Suppressor macrophage treated with lipopolysaccharide for 4 hours (primary cell): ENCODE results near the gene CSRP3.

Experiments used
- DNase-seq: peaks from one replicate; pipeline ENCODE4 v3.0.0-alpha.2; 2020

Gene CSRP3

DNA sequence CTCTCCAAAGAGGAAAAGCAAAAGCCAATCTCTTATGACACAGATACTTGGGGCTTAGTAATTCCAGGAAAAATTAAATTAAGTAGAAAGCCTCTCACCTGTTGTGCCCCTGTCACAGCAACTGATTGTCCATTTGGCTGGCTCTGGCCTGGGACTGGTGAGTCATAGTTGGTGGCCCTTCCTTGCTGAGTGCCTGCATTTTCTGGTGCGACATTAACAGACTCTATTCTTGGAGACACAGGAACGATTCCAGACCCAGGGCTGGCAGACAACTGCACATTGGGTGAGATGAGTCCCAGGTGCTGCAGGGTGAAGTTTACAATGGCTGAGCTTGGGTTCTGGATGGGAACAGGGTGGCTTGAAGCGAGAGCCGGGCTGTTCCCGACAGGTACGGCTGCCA lies 23.3 kb upstream of the CSRP3 start:
- no peak for DNase-seq

DNA sequence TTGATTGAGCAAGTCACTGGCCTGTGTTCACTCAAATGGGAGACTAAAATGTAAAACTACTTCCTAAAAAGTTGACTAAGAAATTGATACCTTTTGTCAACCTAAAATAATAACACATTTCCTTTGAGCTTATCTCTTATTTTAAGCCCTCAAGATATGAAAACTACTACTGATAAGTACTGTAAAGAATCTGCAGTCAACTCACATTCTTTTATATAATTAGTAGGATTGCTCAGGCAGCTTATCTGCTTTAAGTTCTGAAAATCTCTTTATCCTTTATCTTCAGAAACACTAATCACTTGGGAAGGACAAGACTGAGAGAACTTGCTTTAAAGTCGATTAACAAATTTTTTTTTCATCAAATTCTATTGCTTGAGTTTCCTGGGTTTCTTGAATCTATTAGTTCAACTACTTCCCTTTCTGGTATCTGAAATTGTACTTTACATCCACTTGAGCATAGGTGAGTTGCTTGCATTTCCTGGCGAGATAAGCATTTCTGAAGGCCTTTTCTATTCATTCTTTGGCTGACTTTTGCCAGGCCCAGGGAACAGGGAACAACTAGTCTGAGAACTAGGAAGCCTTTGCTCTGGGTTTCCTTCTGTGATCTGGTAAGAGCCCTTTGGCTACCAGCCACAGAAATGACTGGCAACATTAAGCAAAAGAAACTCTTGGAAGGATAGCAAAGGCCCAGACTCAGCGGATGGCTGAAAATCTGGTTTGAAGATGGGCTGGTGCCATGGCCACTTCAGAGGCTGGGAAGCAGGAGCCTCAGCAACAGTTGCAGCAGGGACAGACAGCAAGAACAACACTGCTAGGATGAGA lies 19.3 kb upstream of the CSRP3 start:
- no peak for DNase-seq

DNA sequence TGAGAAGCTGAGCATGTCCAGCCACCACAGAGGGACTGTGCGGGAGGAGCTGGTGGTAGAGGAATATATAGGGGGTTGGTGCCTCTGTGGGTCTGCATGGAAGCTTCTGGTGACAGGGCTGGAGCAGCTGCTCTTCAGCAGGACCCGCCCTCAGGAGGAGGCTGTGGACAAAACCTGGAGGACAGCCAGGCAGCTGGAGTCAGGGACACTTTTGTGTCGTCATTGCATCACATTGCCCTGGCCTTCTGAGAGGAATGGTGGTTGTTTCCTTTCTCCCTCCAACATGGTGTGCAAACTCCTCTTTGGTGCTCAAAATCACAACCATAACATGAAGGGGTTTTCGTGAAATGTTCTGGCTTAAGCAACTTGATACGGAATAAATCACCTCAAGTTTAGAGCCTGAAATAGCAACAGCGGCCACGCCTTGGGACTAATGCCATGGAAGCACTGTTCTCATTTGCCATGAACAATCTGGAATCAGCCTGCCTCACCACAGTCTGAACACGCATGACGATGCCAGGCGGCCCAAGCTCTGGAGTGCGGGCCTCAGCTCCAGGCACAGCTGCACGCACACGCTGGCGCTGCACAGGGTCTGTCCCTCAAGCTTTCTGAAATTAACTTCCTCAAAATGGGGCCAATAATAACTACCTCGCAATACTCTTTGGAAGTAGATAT lies 17.1 kb upstream of the CSRP3 start:
- DNase-seq = no peak

DNA sequence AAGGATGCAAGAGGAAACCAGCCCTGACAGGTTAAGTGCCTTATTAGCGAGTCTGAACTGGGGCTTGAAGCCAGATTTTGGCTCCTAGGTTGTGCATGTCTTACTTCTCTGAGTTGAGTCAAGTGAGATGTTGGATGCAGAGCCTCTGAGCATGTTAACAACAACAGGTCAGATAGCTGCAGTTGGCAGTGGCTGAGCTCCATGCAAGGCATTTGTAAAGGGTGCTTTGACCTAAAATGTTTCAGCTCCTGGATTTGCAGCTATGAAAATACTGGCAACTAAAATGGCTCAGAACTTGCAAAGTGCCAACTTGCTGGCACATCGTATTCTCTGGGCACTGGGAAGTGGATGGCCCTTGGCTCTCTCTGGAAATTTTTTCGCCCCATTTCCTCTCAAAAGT lies 16.4 kb upstream of the CSRP3 start:
- DNase-seq = no peak

DNA sequence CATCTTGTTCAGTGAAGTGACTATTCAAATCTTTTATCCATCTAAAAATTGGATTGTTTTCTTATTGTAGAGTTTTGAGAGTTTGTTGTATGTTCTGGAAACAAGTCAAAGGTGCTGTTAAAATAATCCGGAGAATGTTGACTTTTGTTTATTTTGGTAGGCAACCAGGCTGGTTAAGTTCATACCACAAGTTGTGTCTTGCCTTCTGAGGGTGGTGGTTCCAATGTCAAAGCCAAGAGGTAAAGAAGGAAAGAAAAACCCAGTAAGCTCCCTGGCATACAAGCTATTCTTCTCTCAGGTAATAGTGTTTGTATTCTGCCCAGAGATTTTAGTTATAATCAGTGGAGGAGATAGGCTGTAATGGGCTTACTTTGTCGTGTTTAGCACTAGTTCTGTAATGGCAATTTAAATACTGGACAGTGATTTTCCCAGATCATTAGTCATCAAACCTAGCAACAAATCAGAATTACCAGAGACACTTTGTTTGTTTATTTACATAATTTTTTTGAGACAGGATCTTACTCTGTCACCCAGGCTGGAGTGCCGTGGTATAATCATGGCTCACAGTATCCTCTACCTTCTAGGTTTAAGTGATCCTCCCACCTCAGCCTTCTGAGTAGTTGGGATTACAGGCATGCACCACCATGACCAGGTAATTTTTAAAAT lies 15.1 kb upstream of the CSRP3 start:
- DNase-seq = no peak

DNA sequence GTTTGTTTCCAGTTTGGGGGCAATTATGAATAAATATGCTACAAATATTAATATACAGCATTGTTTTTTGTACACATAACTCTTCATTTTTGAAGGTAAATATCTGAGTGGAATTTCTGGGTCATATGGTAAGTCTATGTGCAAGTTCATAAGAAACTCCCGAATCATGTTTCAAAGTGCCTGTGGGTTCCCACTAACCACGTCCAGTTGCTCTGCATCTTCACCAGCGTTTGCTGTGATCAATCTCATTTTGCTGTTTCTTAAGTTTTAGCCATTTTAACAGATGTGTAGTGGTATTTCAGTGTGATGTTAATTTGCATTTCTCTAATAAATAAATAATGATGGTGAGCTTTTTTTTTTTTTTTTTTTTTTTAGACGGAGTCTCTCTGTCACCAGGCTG lies 14.2 kb upstream of the CSRP3 start:
- DNase-seq = no peak

DNA sequence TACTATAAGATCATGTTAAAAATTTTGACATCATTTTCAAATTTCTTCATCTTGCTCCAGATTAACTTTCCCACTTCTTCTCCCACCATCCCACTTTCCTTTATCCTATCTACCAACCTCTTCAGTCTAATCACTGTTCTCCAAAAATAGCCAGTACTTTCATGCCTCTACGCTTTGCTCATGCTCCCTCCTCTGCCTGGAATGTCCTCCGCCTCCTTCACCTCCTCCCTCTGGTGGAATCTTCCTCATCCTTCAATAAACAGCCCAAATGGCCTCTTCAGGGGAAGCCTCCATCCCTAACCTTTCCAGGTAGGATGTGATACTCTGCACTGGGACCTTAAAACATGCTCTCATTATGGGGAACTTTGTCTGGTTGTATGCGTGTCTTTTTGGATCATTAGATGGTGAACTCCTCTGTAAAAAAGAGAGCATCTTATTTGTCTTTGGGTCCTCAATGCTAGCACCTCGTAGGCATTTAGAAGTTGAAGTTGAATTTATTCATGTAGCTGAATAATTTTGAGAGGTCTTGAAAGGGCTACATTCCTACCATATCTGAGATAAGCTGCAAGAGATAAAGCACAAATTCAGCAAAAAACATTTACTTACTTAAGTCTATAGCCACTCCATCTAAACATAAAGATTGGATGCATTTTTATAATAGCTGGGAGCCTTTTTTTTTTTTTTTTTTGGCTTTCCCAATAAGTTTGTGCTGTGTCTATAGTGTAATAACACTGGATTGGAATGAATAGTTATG lies 8.0 kb upstream of the CSRP3 start:
- DNase-seq = no peak

DNA sequence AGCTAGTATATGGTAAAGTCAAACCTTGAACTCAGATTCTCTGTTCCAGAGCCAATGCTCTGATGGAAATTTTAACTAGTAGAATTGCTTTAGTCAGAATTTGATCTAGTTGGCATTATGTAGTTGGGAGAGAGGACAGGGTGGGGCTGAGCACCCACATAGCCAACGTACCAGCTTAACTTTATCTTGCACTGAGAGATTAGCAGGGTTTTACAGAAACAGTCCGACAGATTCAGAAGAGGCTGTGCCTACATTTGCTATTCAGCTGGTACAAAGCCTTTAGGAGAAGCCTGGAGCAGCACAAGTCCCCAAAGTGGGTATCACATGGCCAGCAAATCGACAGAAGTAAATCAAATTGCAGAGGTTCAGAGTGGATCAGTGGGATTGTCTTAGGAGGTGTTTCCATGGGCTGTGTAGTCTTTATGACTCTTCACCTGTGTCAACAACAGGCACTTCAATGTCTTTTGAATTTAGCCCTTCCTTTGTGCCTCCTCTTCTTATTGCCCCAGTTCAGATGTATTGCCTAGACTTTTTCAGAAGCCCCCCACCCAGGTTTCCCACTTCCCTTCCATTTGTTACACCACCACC lies 7.3 kb upstream of the CSRP3 start:
- DNase-seq = no peak

DNA sequence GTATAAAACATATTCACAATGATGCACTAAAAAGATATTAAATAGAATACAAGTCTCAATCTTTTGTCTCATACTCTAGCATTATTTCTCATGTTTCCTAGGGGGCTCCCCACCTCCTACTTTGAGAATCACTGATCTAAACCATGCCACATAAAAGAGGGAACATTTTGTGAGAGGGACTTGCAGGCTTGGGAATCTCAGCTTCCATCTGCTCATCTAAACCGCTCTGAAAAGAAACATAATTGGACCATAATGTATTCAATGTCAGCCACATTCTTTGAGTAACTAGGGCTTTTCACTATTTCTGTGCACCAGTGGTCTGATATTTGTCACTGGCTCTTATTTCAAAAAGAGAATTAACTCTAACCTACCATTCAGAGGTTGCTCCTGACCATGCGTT lies 6.4 kb upstream of the CSRP3 start:
- DNase-seq = no peak

DNA sequence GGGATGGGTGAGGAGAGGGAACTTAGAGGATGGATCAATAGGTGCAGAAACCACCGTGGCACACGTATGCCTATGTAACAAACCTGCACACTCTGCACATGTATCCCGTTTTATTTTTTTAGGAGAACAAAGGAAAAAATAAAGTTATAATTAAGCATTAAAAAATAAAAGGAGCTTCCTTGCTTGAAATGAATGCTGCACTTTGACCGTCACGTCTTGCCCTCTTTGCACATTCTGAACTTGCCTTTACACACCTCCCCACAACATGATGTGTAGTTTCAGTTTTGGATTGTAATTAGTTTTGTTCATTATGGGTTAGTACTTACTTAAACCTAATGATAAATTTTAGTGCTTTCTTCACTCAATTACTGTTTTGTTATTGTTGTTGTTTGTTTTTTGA lies 3.1 kb upstream of the CSRP3 start:
- no peak for DNase-seq

DNA sequence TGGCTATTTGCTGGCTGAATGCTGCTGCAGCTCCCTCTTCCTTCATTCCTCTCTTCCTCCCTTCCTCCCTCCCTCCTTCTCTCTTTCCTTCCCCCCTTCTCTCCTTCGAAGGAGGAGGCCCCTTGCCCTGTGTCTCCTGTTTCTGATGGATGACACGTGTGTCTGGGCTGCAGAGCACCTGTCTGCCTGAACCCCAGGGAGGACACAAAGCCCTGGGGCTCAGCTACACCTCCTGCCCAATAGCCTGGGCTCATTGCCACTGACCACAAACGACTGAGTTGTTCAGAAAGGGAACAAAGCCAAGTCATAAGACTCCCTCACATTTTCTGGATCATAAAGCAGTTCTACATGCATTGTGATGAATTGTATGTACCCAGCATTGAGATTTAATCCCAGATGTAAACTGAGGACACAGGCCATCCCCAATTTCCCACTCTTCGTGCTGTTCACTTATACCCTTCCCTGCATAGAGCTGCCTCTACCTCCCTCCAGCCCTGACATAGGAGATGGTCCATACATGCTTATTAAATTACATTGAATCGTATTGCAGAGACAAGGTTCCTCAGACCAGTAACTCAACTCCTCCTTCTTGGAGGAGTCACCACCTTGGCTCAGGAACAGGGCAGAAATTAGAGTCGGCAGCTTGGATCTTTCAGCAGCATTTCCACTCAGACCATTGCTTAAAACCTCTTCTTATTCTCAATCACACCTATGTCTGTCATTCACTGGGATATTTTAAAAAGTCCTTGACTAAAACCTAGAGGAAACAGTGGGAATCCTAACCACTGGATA lies 1.2 kb downstream of the CSRP3 start:
- DNase-seq = peak; percentile 4

DNA sequence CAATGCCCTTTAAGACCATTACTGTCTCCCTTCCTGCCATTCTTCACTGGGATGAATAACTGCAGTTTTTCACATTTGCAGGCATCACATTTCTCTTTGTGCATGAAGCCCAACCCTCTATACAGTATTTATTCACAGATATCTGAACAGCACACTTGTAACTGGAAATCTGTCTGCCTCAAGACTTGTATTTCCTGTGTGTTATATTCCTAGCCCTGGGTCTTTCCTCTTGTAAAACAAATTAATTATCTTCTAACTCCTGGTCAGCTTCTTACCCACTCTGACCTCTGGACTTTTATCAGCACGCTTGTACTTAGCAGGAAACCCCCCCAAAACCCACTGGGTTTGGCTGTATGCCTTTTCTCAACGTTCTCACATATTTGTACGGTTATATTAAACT lies 2.0 kb downstream of the CSRP3 start:
- DNase-seq = no peak

DNA sequence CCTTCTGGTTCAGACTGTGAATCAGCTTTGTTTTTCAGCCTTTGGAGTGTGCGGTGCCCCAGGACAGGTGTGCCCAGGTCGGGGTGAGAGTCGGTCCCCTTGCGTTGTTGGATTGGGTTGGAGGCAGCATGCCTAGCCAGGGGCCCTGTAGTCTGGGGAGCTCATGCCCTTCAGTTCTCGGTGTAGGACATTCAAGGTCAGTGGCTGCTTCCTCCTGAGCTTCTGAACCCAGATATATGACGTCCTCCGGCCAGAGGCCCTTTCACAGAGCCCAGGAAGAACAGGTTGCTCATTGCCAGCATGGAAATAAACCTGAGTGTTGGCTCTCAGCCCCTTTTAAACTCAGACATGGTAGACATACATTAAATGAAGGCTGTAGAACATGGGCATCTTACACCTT lies 2.7 kb downstream of the CSRP3 start:
- no peak for DNase-seq

DNA sequence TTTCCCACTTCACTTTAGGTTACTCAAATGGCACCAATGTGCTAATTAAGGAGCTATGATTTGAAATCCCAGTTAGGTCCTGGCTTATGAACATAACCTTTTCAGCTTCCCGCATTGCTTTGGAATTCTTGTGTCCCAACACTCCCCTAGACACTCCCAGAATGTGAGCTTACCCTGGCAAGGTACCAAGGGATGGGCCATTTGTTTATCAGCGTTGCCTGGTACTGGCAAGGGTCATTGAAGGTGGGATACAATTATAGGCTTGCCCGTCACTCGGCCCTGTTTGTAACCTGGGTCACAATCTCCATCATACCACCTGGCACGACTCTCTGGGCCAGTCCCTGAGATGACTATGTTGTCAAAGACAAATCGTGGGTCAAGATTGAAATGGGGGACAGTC lies 5.4 kb downstream of the CSRP3 start:
- no peak for DNase-seq

DNA sequence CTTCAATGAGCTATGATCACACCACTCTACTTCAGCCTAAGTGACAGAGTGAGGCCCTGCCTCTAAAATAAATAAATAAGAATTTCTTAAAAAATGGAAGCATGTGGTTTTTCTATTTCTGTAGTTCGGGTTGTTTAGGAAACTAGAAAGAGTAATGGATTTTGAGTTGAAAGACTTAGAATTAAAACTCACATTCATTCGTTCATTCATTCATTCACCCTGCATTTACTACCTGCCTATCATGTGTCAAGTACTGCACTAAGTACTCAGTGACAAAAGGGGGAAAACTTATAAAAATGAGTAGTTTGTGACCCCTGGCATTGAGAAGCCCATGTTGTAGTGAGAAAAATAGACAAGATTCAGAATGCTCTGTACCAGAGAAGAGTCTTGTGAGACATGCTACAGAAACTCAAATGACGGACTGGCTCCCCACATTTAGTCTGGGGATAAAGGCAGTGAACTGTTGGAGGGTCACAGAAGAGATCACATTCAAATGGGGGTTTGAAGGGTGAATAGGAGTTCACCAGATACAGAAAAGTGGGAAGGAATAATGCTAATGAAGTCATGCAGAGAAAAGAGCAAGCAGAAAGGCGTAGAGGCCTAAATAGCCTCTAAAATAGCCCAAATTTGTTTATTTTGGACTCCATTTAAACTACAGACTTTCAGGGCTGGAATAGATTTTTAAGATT lies 7.0 kb downstream of the CSRP3 start:
- DNase-seq = no peak

DNA sequence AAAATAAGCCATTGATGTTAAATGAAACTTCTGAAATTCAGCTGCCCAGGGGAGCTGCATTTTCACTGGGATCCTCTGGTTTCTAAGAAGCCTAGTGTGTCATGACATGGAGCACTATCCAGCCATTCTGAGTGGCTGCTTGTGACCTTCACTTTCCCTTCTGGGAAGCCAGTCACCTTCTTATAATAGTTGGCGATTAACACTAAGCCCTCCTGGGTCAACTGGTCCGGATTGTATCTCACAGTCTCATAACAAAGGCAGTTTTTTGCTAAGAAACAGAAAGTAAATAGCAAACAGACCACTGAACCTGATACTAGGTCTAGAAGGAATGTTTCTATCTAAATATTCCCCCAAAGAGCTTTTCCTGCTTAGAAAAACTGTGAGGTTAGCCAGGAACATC lies 7.9 kb downstream of the CSRP3 start:
- DNase-seq = no peak

DNA sequence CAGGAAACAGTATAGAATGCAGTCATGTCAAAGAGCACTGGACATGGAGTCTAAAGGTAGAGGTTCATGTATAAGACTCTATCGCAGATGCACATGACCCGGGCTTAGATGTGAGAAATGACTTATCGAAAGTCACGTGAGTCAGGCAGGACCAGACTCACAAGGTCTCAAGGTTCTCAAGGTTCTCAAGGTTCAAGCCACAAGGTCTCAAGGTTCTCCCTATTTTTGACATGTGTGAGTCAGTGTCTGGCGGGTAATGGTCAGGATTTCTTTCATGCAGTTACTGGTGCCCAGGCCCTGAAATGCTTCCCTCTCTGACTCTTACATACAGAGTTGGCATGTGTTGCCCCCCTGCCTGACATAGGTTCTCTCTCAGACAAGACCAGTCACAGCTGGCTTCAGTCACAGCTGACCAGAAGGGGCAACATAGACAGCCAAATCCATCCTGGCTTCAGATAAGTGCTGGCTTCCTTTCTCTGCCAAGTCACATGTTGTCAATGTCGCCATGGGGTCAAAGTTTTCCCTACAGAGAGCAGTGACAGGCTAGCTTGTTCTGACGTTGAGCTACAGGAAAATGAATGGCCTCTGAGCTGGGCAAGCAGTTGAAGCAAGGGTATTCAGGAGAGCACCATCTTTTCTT lies 10.1 kb downstream of the CSRP3 start:
- DNase-seq = no peak

DNA sequence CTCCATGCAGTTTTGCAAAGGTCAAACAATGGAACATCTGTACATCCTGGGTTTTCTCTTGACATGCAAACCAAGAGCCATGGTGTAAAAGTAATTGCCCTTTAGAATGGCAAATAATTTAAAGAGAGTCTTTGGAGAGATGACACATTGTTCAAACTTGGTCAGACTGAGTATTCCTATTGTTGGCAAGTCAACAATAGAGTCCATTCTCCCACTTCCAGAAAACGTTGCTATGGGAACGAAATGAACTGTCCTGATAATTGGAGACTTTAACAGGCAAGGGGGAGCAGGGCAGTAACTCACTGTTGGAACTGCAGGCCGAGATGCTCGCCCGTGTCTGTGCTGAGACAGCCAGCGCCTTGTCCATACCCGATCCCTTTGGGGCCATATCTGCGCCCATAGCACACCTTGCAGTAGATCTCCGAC lies 13.9 kb downstream of the CSRP3 start:
- no peak for DNase-seq

DNA sequence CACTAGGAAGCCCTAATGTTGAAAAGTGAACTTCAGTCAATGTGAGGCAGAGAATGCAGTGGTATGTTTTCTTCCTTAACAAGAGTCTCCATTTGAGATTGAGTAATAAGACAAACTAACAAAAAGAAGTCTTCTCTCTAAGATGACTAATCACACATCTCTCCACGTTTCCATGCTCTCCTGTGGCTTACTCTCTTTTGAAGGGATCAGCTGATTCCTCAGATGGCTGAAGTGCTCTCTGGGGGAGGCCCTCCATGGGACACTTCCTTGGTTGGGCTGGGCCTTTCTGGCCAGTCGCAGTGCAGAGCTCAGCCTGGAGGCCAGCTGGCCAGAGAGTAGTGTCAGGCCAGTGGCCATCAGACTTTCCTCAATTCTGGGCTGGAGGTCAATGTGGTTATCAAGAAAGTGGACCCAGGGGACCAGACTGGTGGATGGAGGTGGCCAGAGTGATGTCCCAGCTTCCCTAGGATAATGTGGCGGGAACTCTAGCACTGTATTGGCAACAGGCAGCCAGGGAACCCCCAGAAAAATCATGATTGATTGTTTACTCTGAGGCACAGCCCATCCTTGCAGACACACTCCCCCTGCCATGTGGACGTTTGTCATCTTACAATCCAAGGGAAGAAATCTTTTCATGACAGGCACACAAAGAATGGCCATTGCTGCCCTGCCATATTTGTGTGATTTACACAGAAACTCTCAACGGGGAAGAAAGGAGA lies 14.5 kb downstream of the CSRP3 start:
- no peak for DNase-seq

DNA sequence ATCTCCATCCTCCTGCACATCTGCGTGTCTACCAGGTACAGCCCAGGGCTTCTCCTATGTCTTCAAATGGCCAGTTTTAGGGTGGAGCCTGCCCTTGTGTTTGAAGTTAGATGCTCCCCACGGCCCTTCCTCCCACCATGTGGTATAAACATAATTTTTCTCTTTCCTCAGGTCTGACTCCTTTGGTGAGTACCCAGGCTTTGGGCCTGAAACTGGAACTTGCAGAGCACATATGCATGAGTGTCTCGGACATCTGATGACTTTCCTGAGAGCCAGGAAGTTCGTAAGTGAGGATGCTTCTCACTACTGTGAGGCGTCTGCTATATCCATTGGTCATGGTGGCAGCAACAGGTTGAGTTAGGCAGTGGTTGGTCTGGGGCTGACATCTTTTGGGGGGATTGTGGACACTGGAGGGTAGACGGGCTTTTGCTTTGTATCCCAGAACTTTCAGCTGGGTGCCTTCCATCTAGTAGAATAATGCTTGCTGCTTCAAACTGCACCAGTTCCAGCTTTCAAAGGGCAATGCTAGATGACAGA lies 16.2 kb downstream of the CSRP3 start:
- DNase-seq = no peak
